Stomach (tissue), 9 donors: ENCODE measurements around the gene RMND1. TPM values are rescaled to one million over a fixed set of nuclear protein-coding genes. Genes with fewer than 3 reads are reported as not detected.

Source experiments
- DNase-seq, 2 donors: peaks; one replicate each; pipeline versions ENCODE4 v3.0.0 to v3.0.0-alpha.2; 2013 to 2019
- H3K27ac ChIP-seq, 5 donors: fragments of 200-600 bp in 4 of 5; sonication (generic) in 4 of 5; one replicate each; pipeline ENCODE4 v1.5.1; 2013 to 2019; ENCODE audit warnings: mild to moderate bottlenecking in 1 of 5, moderate library complexity in 1 of 5
- H3K27me3 ChIP-seq, 3 donors: fragments of 200-600 bp; sonication (generic); one replicate each; pipeline ENCODE4 v1.5.1; 2017 to 2019; ENCODE audit warnings: mixed run types in 1 of 3
- H3K36me3 ChIP-seq, 4 donors: fragments of 200-600 bp; sonication (generic); 1 replicate in 3 of 4; 2 replicates in 1 of 4; pipeline ENCODE4 v1.5.1; 2016 to 2019
- H3K4me1 ChIP-seq, 4 donors: fragments of 200-600 bp; sonication (generic); one replicate each; pipeline ENCODE4 v1.5.1; 2016 to 2019
- H3K4me3 ChIP-seq, 4 donors: fragments of 200-600 bp; sonication (generic) in 3 of 4; one replicate each; pipeline ENCODE4 v1.5.1; 2016 to 2019; ENCODE audit warnings: mild to moderate bottlenecking in 1 of 4
- H3K9me3 ChIP-seq, 4 donors: fragments of 200-600 bp; sonication (generic); one replicate each; pipeline ENCODE4 v1.5.1; 2016 to 2019
- EP300 ChIP-seq: sonication (generic); formaldehyde crosslinking; IDR thresholded peaks from one replicate; pipeline ENCODE4 v1.6.1; 2017; ENCODE audit warnings: antibody characterized with exemption
- POLR2A ChIP-seq, 4 donors: fragments of 450-650 bp; IDR thresholded peaks; one replicate each; pipeline ENCODE4 v1.6.1; 2016; ENCODE audit warnings: antibody characterized with exemption in 4 of 4, control low read depth in 2 of 4, mild to moderate bottlenecking in 1 of 4, moderate library complexity in 1 of 4
- POLR2AphosphoS5 ChIP-seq, 3 donors: sonication (generic); formaldehyde crosslinking; IDR thresholded peaks; one replicate each; pipeline ENCODE4 v1.6.1; 2016; ENCODE audit warnings: antibody characterized with exemption in 3 of 3
- WGBS, 5 donors: extraction: QIAGEN DNeasy Blood & Tissue Kit in 3 of 5; methylation state at CpG; one replicate each; pipeline versions ENCODE4 v1.1.5 to v1.1.7; 2013 to 2018; 5-methylcytosine and 5-hydroxymethylcytosine counted together
- intact Hi-C: fragments of 100-400 bp; cut with DNase I; formaldehyde crosslinking; loops from one replicate; pipeline ENCODE4 v1.15.1; 2023; ENCODE audit warnings: low total_unique reads
- polyA plus RNA-seq, 3 donors: library from polyadenylated mRNA; stranded (reverse); fragments of 200-250 nt; gene quantifications; one replicate each; pipeline ENCODE4 v1.2.3, GENCODE V29; 2013
- total RNA-seq, 5 donors: library from RNA; depleted of rRNA; stranded (reverse); fragments of >200 nt; gene quantifications; one replicate each; pipeline versions ENCODE4 v1.1.0 to v1.2.3, GENCODE V29; 2014 to 2016
- TF ChIP-seq, protein P1 (sequence below), 7 experiments: fragments of 450-650 bp in 4 of 7; fragments of 200-600 bp in 3 of 7; sonication (generic) in 3 of 7; IDR thresholded peaks; one replicate each; pipeline ENCODE4 v1.5.1; 2016 to 2019; ENCODE audit warnings: antibody characterized with exemption in 7 of 7, control low read depth in 2 of 7, mild to moderate bottlenecking in 1 of 7
- donor health status: healthy with polysubstance abuse.
- donor health status: Bipolar disorder and iron deficiency.
- donor health status: healthy.

The RMND1 gene
- total and polyA plus RNA-seq, 8 donors: 6.4 to 47.2 (median 16.4) TPM

DNA sequence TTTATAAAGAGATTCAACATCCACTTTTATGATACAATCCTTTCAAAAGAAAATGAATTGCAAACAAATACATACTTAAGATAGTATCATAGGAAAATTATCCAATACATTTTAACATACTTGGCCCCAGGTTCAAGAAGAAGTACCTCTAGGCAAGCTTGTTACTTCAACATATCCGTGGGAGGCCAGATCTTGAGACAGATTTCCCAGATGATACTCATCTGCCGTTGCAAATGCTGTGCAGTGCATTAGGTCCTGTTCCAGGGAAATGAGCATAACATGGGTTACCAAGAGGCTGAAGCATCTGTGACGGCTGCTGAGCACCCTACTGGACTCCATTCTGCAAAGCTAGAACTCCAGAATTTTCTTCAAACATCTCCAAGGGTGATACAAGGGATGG lies 15.6 kb downstream of the RMND1 start:
- no peak overlapping the region for H3K4me3 ChIP-seq
- intact Hi-C loops: no loop called here
- H3K27ac ChIP-seq: no peak overlapping the region
- TF ChIP-seq EP300: no peak
- WGBS, 5 donors: 67 to 86% (median 83%) methylated on average over 3 of the region's 3 CpGs
- H3K9me3 ChIP-seq: no peaks in the 10 kb centered on the region
- peaks cover under 1 to 24% (median 20%) of the 10 kb centered on the region in 4 donors for H3K36me3 ChIP-seq
- no peak for DNase-seq
- H3K27me3 ChIP-seq: no peaks in the 10 kb centered on the region
- H3K4me1 ChIP-seq: peaks cover 0 to 24% (median 13%) of the 10 kb centered on the region in 4 donors

DNA sequence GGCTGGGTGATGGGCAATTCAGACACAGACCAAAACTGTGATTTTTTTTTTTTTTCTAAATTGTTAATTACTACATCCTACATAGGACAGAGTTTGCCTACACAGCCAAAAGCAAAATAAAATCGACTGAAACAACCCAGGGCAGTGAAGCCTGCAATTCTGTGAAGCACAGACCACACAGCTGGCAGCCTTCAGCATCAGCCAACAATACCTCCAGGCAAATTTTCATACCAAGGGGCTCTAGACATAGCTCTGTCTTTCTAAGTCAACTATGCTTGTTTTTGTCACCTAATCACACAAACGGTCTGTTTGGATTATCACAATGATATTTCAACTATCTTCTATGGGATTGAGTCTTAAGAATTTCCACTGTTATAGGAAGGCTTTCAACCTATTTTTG lies 17.6 kb downstream of the RMND1 start:
- Histone ChIP-seq H3K4me3 (no peak overlapping the region), H3K27me3 (no peaks in the 10 kb centered on the region), H3K4me1 (peaks cover 0 to 15% (median 6%) of the 10 kb centered on the region in 4 donors), H3K27ac (no peak overlapping the region), H3K9me3 (no peaks in the 10 kb centered on the region), H3K36me3 (peaks cover 5 to 43% (median 38%) of the 10 kb centered on the region in 4 donors)
- intact Hi-C loops: no loop called here
- 43 to 78% (median 50%) methylated on average over 2 of the region's 2 CpGs for WGBS, 5 donors
- DNase-seq: no peak
- TF ChIP-seq POLR2A (IDR thresholded peaks at IDR 0.05) (no peak), POLR2AphosphoS5 (IDR thresholded peaks at IDR 0.05) (no peak), EP300 (no peak)
- TF ChIP-seq, protein P1, sequence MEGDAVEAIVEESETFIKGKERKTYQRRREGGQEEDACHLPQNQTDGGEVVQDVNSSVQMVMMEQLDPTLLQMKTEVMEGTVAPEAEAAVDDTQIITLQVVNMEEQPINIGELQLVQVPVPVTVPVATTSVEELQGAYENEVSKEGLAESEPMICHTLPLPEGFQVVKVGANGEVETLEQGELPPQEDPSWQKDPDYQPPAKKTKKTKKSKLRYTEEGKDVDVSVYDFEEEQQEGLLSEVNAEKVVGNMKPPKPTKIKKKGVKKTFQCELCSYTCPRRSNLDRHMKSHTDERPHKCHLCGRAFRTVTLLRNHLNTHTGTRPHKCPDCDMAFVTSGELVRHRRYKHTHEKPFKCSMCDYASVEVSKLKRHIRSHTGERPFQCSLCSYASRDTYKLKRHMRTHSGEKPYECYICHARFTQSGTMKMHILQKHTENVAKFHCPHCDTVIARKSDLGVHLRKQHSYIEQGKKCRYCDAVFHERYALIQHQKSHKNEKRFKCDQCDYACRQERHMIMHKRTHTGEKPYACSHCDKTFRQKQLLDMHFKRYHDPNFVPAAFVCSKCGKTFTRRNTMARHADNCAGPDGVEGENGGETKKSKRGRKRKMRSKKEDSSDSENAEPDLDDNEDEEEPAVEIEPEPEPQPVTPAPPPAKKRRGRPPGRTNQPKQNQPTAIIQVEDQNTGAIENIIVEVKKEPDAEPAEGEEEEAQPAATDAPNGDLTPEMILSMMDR (IDR thresholded peaks at IDR 0.05): no peak

DNA sequence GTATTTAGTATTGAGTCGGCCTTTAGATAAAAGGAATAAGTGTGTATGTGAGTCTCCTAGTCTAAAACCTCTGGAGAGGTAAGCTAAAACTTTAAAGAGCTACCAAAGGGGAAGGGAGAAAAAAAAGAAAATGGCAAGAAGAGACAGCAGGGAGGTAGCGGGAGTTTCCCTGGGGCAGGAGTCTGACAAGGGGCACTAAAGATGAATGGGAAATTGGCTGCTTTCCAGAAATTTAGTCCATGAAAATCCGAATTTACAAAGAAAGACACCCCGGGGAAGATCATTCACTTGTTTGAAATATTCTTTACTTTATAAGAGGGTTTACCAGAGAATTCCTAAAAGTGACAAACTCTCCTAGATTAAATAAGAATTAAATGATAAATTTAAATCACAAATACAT lies 19.3 kb downstream of the RMND1 start:
- Histone ChIP-seq H3K4me3 (no peak overlapping the region), H3K36me3 (peaks cover 5 to 60% (median 54%) of the 10 kb centered on the region in 4 donors), H3K27ac (no peak overlapping the region), H3K9me3 (no peaks in the 10 kb centered on the region), H3K27me3 (no peaks in the 10 kb centered on the region), H3K4me1 (peaks cover 0 to 9% (median 3%) of the 10 kb centered on the region in 4 donors)
- no peak for DNase-seq
- intact Hi-C loops: no loop called here
- TF ChIP-seq EP300 (no peak), POLR2A (IDR thresholded peaks at IDR 0.05) (no peak), POLR2AphosphoS5 (IDR thresholded peaks at IDR 0.05) (no peak)
- TF ChIP-seq, protein P1 (IDR thresholded peaks at IDR 0.05): no peak
- 84 to 91% (median 88%) methylated on average over 4 of the region's 4 CpGs for WGBS, 5 donors

DNA sequence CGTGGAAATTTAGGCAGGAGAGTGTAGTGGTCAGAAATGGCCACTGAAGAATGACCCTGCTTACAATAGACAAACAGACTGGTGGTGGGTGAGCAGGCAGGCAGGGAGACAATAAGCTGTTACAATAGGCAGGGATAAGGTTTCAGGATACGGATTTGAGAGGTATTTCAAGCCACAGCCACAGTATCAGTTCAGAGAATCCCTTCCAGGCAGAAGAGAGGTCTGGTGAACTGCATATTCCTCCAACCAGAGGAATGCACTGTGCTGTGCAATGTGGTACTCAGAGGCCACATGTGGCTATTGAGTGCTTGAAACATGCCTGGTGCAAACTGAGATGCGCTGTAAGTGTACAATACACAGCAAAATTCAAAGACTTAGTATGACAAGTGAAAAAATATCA lies 20.6 kb downstream of the RMND1 start:
- peaks cover 14 to 74% (median 68%) of the 10 kb centered on the region in 4 donors for H3K36me3 ChIP-seq
- H3K27ac ChIP-seq: no peak overlapping the region
- 90 to 97% (median 93%) methylated on average over 3 of the region's 3 CpGs for WGBS, 5 donors
- no peaks in the 10 kb centered on the region for H3K4me1 ChIP-seq
- no peak overlapping the region for H3K4me3 ChIP-seq
- H3K27me3 ChIP-seq: no peaks in the 10 kb centered on the region
- intact Hi-C loops: no loop called here
- no peak for DNase-seq
- no peaks in the 10 kb centered on the region for H3K9me3 ChIP-seq
- no peak for TF ChIP-seq POLR2A (IDR thresholded peaks at IDR 0.05)
- TF ChIP-seq POLR2AphosphoS5 (IDR thresholded peaks at IDR 0.05): no peak
- TF ChIP-seq, protein P1 (IDR thresholded peaks at IDR 0.05): no peak
- TF ChIP-seq EP300: no peak

GRCh38 chr6:151430886-151431285 lies 21.0 kb downstream of the RMND1 start:
- no peaks in the 10 kb centered on the region for H3K9me3 ChIP-seq
- 83 to 96% (median 94%) methylated on average over 3 of the region's 3 CpGs for WGBS, 5 donors
- H3K36me3 ChIP-seq: peaks cover 14 to 78% (median 72%) of the 10 kb centered on the region in 4 donors
- no peaks in the 10 kb centered on the region for H3K27me3 ChIP-seq
- TF ChIP-seq POLR2AphosphoS5 (IDR thresholded peaks at IDR 0.05) (no peak), EP300 (no peak), POLR2A (IDR thresholded peaks at IDR 0.05) (no peak)
- TF ChIP-seq, protein P1 (IDR thresholded peaks at IDR 0.05): no peak
- H3K4me3 ChIP-seq: no peak overlapping the region
- intact Hi-C loops: no loop called here
- no peak for DNase-seq
- H3K4me1 ChIP-seq: no peaks in the 10 kb centered on the region
- no peak overlapping the region for H3K27ac ChIP-seq
